GM10847 (cell line): ENCODE results near the gene PKNOX2.

Source experiments
- POLR2A ChIP-seq: IDR thresholded peaks from 2 replicates; pipeline ENCODE4 v1.6.1; 2011; ENCODE audit not compliant: insufficient read length; ENCODE audit errors: extremely low read depth

The PKNOX2 gene

DNA sequence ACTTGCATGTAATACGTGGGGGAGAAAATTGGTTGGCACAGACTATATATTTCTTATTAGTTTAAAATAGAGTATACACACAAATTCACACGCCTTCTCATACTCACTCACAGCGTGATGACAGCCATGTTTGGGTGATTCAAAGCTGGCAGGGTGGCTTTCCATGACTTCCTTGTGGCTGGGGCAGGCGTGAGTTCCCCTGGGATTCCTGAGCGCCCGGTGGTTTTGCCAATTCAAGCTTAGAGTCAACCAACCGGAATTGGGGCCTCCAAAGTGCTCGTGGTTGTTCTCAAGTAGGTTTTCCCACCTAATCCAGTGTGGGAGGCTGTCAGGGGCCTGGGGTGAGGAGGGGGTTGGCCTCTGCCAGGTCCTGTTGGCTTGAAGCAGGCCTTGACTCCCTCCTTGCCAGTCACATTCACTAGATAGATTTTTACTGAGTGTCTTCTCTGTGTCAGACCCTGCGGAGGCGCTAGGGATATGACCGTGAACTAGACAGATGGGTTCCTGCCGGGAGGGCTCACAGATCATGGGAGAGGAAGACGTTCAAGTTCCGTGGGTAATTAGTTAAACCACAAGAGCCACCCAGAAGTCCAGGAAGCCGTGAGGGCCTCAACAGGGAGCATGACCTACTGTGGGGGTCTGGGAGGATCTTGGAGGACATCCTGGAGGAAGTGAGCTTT, 11.5 kb downstream of the PKNOX2 start:
- no peak for TF ChIP-seq POLR2A

DNA sequence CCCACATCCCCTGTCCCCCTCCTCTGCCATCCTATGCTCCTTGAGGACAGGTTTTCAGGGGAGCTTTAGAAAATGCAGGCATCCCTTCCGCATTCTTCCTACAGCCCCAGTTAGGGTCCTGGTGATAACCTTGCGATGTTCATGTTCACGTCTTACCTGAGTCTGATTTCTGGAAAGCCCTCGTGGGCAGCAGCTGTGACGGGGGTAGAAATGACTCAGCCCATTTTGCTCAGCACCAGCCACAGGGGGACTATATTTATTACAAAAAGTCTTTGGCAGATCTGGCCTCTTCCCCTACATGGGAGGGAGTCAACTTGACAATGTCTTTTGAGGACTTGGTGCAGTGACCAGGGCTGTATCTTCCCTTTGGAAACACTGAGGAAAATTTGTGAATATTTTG, 12.3 kb downstream of the PKNOX2 start:
- no peak for TF ChIP-seq POLR2A

DNA sequence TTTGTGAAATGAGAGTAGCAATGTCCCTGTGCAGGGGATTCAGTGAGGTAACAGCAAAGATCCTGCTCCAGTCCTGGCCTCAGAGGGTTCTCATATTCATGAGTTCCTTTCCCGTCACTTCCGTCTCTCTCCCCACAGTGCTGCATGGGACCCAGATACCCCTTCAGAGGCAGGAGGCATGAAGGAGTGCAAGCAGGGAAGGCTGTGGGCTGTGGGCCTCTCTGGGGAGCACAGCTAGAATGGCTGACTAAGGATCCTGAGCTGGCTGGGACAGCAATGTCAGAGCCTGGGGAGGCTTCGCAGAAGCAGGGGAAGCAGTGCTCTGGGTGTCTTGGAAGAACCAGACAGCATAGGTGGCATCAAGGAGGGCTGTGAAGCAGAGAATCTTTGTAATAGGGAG, 13.0 kb downstream of the PKNOX2 start:
- TF ChIP-seq POLR2A = no peak

DNA sequence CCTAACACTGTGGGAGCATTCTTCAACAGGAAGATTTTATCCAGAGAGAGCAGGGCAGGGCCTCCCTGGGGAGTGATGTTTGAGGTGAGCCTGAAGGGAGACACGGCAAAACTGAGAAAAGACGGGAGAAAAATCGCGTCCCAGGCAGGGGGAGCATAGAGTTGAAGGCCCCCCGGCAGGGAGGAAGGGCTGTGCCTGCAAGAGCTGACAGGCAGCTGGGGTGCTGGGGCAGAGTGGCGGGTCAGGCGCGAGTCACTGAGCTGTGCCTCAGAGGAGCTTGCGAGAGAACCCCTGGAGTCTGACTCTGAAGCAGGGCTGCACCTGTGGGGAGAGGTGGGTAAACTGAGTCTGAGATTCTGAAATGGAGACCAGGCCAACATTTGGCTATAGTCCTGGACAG, 14.8 kb downstream of the PKNOX2 start:
- TF ChIP-seq POLR2A = no peak

DNA sequence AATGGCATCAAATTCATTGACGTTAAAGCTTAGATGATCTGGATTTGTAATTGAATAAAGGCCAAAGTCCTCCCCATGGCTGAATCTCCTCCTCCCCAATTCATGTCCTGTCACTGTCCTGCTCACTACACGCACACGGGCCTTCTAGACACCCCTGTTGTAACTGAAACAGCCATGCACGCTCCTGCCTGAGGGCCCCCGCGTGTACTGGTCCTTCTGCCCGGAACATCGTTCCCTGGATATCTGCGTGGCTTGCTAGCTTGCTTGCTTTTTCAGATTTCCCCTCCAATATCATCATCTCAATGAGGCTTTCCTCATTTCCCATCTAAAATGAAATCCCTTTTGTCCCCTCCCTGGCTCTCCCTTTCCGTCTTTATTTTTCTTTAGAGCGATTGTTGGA, 15.3 kb downstream of the PKNOX2 start:
- TF ChIP-seq POLR2A = no peak

DNA sequence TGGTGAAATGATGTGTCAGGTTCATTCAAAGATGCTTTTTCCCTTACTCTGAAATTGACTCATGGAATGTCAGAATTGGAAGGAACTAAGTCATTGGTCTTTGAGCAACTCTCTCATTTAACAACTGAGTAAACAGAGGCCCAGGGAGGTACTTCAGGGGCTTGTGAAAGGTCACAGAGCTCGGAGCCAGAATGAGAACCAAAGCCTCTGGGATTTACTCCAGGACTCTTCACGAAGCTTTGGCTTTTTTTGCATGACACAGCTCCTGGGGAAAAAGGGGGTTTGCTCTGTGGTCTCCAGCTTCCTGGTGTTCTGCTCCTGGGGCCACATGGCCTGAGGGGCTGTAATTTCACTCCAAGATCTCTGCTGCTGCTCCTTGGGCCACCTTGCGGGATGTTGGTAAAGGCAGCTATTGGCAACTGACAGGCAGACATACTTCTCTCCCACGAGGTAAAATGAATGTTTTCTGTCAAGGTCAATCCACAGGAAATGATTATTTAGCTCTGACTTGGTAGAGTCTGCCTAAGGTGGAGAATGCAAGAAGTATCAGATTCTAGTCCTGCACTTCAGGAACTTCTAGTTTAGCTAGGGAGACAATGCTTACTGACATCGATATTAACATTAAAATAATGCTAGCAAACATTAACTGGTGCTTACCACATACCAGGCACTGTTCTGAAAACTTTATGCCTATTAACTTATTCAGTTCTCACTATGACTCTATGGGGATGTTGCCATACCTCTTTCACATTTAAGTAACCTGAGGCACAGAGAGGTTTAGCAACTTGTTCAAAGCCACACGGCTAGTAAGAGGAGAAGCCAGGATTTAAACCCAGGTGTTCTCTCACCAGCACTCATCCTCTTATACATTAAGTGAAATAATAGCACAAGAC, 16.1 kb downstream of the PKNOX2 start:
- no peak for TF ChIP-seq POLR2A

- TF ChIP-seq POLR2A = no peak
These were observed 18.0 kb downstream of the PKNOX2 start for GRCh38 chr11:125182573-125182972.

GRCh38 chr11:125183641-125184040, 19.1 kb downstream of the PKNOX2 start:
- no peak for TF ChIP-seq POLR2A

DNA sequence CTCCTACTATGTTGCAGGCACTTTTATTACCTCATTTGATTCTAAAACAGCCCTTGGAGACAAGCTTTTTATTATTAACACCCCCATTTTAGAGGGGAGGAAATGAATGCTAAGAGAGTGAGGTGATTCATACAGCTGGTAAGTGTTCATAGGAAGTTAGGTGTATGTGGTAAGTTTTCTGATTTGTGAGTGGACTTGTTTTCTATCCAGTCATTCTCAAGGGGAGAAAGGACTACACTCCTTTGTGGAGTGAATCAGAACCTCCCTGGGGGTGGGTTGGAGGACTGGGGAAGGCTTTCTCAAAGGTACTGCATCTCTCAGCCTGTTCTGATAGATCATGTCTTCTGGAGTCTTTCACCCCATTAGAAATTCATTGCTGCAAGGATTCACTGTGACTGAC, 23.5 kb downstream of the PKNOX2 start:
- no peak for TF ChIP-seq POLR2A

- TF ChIP-seq POLR2A = no peak
These were observed 26.0 kb downstream of the PKNOX2 start for GRCh38 chr11:125190566-125190965.

- TF ChIP-seq POLR2A = no peak
These were observed 27.6 kb downstream of the PKNOX2 start for GRCh38 chr11:125192183-125192582.

GRCh38 chr11:125192717-125193415, 28.3 kb downstream of the PKNOX2 start:
- no peak for TF ChIP-seq POLR2A

- no peak for TF ChIP-seq POLR2A
These were observed 28.8 kb downstream of the PKNOX2 start for GRCh38 chr11:125193416-125193726.

GRCh38 chr11:125193841-125194240, 29.3 kb downstream of the PKNOX2 start:
- TF ChIP-seq POLR2A = no peak

- no peak for TF ChIP-seq POLR2A
These were observed 35.4 kb downstream of the PKNOX2 start for GRCh38 chr11:125199915-125200314.

DNA sequence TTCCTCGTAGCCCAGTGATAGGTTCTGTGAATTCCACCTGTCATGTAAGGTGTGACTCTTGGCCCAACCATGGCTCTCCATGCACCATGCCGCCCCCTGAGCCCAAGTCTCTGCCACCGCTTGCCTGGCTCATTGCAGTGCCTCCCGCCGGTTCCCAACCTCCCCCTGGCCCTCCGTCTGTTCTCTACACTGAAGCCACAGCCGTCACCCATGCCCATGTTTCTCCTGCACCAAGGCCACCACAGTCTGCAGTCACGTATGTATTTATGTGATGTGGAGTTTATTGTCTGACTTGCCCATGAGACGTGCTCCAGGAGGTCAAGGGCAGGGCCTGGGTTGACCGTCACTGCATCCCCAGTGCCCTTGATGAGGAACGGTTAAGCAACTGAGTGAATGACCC, 35.9 kb downstream of the PKNOX2 start:
- no peak for TF ChIP-seq POLR2A
